HuH-7 (cell line): ENCODE results near the gene MEI1.

Experiments used
- DNase-seq: peaks from one replicate; pipeline ENCODE4 v3.0.0; 2011; ENCODE audit warnings: low spot score

The MEI1 gene

DNA sequence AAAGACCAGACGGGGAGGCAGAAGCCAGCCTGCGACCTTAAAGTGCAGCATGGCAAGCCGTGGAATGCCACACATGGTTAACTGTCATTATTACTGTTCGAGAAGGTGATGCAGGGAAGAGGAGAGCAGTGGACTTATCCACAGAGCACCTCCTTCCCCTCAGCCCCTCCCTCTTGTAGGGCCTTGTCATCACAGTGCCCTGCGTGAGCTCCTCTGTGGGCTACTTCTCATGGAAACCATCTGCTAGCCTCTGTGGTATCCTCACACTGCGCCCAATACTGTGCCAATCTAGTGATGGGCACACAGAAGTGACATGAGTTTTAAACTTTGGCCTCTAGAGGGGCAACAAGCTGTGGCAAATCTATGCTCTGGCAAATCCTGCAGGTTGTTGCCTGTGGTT is 83.0 kb downstream of the MEI1 start:
- no peak for DNase-seq

DNA sequence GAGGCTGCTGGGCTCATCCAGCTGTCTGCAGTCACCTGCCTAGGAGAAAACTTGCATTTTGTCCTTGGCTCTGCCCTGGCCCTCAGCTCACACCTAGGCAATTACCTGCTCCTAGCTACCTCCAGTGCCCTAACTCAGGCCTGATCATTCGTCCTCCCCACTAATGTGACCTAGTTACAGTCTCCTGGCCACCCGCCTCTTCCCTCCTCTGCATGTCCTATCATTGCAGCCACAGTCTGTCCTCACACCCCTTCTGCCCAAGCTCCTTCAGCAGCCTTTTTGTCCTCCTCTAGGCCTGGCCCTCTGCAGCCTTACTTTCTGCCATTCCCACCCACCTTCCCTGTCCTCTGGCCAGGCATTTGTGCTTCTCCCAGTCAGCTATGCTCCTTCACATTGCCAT is 83.4 kb downstream of the MEI1 start:
- no peak for DNase-seq

- no peak for DNase-seq
Measured at GRCh38 chr22:41787331-41787730, 88.0 kb downstream of the MEI1 start.

GRCh38 chr22:41793871-41794270 is 94.6 kb downstream of the MEI1 start:
- no peak for DNase-seq

DNA sequence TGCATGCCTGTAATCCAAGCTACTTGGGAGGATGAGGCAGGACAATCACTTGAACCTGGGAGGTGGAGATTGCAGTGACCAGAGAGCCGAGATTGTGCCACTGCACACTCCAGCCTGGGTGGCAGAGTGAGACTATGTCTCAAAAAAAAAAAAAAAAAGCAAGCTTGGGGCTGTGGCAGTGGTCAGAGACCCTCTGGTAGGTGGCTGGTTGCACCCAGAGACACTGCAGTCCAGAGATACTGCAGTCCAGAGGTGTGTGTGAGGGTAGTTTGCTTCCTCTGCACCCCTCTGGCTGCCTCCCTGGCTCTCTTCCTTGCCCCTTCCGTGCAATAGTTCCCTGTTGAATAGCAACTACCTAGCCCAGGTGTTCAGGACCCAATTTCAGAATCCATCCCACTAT is 99.4 kb downstream of the MEI1 start:
- no peak for DNase-seq

- peak; percentile 64 for DNase-seq
Measured at GRCh38 chr22:41799486-41800347, 100.4 kb downstream of the MEI1 start.

DNA sequence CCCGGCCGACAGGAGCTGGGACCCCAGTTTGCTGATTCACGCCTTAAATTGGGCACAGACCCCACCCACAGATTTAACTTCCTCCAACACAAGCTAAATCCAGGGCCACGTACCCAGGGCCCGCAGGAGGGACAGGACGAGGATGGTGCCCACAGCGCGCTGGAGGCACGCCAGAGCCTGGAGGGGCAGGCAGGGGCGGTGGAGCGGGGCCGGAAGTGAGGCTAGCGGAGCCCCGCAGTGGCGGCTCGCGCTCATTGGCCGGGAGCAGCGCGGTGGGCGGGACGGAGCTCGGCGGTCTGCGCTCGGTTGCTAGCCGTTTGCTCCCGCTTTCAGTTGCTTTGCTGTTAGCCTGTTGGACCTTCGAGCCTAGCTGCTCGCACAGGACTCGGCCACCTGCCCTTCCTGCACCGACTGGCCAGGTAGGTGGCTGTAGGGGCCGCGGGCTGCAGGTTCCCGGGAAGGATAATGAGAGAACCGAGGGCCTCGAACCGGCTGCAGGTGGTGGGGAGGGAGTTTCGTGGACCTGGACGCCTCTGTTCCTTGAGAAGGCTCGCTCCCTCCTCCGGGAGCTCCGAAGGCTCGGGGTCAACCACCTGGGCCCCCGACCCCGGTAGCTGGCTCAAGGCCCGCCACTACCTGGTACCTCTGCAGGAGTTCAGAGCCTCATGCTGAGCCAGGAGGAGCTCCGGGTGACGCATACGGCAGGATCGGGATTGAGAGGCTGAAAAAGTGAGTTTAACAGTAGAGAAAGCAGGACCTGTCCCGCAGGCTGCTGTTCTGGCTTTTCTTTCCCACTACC is 101.2 kb downstream of the MEI1 start, which contains the start of gene CCDC134:
Gene CCDC134 (plus strand): TSS at position 332 of the 799 bp plus-strand sequence. CDS start 8,212 bp downstream, outside the sequence.
- peak; percentile 92 for DNase-seq

DNA sequence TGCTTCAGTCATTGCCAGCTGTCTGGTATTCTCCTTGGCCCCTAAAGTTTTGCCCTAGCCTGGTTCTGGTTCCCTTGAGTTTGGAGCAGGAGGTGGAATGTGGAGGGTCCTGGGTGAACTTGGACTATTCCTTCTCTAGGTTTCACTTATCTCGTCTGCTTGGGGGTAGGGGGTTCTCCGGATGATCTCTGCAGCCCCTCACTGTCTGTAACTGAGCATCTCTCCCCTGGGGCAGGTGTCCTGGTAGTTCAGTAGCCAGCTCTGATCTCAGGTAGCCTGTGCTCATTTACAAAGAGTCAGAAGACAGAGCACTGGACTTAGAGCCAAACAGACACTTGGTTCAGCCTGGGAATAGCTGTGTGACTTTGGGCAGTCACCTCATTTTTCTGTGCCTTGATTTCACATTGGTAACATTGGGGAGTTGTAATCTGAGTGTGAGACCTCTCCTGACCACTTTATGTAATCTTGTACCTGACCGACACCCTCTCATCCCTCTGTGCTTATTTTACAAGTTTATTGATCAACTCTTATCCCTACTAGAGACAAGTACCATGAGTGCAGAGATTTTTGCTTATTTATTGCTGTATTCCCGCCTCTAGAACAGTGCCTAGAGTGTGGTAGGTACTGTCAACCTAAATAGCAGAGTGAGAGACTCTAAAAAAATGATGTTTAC is 102.0 kb downstream of the MEI1 start:
- DNase-seq = no peak

DNA sequence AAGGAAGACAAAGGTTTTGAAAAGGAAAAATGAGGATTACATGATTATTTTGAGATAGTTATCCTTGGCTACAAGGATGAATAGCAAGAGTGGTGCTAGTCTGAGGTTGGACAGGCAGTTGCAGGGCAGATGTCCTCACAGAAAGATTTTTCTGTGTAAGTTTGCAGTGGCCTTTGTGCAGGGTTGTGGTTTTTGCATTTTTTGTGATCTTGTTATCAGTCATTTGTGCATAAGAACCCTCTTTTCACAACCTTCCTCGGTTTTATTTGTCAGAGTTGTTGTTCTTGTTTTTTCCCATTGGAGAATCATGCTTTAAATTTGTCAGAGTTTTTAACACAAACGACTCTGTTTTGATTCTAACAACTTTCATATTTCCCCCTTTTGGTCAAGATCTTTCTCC is 102.6 kb downstream of the MEI1 start:
- no peak for DNase-seq

DNA sequence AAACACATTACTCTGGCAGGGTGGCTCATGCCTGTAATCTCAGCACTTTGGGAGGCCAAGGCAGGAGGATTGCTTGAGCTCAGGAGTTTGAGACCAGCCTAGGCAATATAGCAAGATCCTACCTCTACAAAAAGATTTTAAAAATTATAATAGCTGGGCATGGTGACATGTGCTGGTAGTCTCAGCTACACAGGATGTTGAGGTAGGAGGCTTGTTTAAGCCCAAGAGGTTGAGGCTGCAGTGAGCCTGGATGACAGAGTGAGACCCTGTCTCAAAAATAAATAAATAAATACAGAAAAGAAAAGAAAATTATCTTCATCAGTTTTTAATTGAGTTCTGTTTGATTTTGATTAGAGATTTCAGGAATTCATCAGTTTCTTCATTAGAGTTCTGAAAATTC is 106.3 kb downstream of the MEI1 start:
- no peak for DNase-seq

- no peak for DNase-seq
Measured at GRCh38 chr22:41808400-41808799, 109.1 kb downstream of the MEI1 start.

GRCh38 chr22:41810022-41810421 is 110.7 kb downstream of the MEI1 start:
- DNase-seq = no peak

DNA sequence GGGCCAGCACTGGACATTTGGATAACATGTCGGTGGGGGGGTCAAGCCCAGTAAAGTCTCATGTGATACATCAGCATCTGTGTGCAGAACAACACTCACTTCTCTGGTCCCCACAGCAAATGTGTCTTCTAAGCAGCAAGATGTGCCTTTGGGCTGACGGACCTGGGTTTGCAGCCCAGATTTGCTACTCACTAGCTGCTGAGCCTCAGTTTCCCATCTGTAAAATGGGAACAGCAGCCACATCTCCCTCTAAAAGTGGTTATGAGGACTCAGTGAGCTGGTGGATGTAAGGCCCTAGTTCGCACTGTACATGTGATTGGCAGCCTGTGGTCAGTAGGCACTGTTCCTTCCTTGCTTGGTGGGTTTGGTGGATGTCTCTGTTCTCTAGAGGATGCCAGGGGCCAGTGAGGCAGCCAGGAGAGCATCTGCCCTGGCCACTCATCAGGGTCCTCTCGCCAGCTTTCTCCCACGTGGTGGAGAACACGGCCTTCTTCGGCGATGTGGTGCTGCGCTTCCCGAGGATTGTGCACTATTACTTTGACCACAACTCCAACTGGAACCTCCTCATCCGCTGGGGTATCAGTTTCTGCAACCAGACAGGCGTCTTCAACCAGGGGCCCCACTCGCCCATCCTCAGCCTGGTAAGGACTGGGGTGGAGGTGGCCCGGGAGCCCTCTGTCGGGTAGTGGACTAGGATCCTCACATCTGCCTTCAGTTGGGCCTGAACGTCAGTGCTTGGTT is 113.7 kb downstream of the MEI1 start:
- DNase-seq = no peak

GRCh38 chr22:41813726-41814410 is 114.6 kb downstream of the MEI1 start:
- no peak for DNase-seq

GRCh38 chr22:41815716-41816115 is 116.4 kb downstream of the MEI1 start:
- no peak for DNase-seq

DNA sequence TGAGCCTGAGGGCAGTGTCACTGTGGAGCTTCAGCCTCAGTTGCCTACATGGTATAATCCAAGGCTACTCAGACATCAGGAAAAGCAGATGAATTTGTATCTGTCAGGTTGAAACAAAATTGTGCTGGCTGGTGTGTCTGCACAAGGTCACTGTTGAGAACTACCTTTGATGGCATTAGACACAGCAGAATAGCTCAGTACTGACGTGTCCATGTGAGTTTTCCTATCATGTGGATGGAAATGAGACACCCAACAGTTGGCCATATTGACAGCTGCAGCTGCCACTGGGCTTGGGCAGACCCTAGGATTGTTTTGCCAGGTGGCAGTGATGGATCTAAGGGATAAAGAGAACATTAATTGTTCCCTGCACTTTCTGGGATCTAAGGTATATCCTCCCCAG is 116.9 kb downstream of the MEI1 start:
- DNase-seq = no peak

DNA sequence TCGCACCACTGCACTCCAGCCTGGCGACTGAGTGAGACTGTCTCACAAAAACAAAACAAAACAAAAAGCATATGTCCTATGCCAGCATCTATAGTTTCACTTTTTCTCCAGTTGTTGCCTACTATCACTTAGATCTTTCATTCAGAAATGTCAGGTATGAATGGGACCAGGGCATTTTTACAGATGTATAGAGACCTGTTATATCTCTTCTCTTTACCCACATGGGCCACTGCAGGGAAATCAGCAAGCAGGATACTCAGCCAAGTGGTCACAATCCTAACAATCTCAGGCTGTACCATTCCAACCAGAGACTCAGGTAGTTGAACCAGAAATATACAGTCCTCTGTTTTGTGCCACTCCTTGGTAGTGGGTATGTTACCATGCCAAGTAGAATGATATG is 117.6 kb downstream of the MEI1 start:
- DNase-seq = no peak

DNA sequence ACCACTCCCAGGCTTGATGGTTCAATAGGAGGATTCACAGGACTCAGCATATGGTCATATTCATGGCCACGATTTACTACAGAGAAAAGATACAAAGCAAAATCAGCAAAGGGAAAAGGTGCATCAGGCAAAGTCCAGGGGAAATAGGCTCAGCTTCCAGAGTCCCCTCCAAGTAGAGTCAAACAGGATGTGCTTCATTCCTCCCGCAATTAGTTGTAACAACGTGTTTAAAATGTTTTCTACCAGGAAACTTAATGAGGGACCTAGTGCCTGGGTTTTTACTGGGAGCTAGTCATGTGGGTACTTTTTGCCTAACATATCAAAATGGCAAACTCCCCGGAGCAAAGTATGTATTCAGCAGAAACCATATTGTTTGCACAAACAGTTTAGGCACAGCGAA is 118.7 kb downstream of the MEI1 start:
- no peak for DNase-seq

- no peak for DNase-seq
Measured at GRCh38 chr22:41818596-41818995, 119.3 kb downstream of the MEI1 start.

DNA sequence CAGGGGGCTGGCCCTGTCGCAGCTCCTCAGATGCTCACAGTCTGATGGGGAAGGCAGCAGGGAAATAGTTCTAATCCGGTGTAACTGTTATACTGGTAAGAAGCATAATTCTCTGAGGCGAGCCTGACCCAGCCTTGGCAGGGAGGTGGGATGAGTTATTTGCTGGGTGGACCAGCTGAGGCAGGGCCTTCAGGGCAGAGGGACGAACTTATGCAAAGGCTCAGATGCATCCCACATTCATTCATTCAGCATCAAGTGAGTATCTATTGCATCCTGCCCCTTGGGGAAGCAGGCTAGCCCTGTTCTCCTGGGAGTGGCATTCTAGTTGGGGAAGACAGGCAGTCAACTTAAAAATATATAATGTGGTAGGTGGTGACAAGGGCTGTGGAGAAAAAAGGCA is 120.0 kb downstream of the MEI1 start:
- no peak for DNase-seq

DNA sequence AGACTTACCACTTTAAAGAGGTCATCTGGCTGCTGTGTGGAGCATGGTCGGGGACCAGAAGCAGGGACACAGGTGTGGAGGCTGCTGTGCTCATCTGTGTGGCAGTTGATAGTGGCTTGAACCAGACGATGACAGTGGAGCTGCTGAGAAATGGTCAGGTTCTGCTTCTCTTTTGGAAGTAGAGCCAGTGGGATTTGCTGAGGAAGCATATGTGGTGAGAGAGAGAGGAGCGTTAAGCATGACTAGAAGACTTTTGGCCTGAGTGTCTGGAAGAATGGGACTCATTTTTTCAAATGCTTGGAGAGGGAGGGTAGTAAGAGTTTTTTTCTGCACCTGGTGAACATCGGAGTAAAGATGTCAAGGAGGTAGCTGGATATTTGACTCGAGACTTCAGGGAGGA is 121.1 kb downstream of the MEI1 start:
- no peak for DNase-seq
